GM18517 (cell line): Measurements from ENCODE around the gene HLA-DRB1.
A peak's percentile ranks its signal among the peaks of the same experiment; 100 is the strongest.

Source experiments
- ATAC-seq: cut with Tn5 transposase; IDR thresholded peaks from one replicate; pipeline ENCODE4 v1.9.1; 2021; ENCODE audit warnings: mild to moderate bottlenecking, moderate library complexity; ENCODE audit not compliant: unreplicated experiment

Gene HLA-DRB1

DNA sequence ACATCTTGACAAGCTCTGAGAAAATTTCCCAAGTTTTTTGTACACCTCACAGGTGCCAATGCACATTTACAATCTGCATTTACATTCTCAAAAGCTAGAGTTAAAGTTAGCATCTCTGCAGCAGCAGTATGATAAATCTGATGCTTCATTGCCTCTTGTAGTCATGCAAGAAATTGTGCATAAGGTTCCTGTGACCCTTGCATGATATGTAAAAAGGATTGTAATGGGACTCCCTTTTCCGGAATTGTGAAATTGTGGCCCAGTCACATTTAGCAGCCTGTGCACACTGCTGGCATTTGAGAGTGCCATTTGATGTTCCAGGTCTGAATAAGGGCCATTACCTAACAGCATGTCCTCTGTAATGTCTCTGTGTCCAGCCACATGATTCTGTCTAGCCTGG, 24.1 kb downstream of the HLA-DRB1 start:
- ATAC-seq, result no peak

DNA sequence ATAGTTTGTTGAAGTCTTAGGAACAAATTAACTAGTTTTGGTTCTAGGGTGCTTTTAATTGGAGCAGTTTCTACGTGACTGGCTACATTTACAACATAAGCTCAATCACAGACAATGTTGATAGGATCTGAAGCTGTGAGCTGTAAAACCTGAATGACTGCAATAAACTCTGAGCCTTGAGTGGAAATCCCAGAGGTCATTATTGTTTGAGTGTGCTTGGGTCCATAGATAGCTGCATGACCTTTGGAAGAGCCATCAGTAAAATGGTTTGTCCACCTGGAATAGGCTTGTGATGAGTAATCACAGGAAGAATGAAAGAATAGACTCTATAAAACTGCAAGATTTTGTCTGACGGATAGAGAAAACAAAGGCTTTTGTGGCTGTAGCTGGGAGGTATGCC, 26.7 kb downstream of the HLA-DRB1 start:
- no peak for ATAC-seq

- no peak for ATAC-seq
Measured at GRCh38 chr6:32559747-32560146, 29.9 kb downstream of the HLA-DRB1 start.

DNA sequence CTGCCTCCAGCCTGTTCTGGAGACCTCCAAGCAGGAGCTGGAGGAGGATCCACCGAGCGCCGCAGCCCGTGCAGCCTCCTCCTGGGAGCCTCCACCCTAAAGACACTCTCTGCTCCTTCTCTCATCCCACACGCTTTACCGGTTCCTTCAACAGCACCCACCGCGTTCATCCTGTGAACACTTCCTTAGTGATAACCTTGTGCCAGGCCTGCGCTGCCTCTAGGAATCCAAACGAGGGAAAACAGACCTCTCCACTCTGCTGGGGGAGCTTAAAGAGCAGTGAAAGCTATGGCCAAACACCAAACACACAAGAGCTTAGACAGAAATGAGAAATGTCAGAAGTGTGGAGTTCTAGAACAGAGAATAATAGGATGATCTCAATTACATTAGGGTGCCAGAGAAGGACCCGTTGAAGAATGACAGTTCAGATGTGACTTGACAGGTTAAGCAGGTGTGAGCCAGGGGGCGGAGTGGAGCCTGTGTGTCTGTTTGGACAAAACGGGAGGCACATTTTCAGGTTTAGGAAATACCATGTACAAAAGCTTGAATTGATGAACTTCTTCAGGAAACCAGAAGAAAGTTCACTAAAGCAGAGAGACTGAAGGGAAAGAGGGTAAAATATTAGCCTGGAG, 31.1 kb downstream of the HLA-DRB1 start:
- no peak for ATAC-seq

- ATAC-seq, result no peak
Measured at GRCh38 chr6:32554116-32554965, 35.3 kb downstream of the HLA-DRB1 start.

DNA sequence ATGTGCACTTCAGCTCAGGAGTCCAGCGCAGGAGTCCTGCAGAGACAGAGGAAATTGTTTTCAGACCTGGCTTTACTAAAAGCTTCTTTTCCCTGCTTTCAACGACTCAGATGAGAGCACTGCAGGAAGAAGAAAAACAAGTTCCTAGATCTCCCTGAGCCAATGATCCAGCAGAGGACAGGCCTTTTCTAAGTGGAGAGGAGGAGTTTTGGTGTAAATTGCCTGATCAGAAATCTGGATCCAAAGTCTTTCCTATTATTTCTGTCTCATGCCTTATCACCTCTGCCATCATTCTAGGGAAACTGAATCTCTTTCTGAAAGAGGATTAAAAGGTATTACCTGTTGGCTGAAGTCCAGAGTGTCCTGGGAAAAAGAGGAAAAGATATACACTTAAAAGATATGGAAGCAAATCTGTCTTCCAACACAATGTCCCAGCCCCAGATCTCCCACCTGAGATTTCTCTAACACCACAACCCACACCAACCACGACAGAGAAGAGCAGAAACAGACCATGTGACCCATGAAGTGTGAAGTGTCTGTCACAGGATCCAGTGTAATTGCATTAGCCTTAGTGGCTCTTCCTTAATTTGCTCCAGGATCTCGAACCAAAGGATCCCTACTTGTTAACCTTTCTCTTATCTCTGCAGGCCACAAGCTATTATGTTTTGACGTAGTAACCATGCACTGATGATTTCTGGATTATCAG, 36.5 kb downstream of the HLA-DRB1 start:
- no peak for ATAC-seq

- no peak for ATAC-seq
Measured at GRCh38 chr6:32551410-32551809, 38.2 kb downstream of the HLA-DRB1 start.

DNA sequence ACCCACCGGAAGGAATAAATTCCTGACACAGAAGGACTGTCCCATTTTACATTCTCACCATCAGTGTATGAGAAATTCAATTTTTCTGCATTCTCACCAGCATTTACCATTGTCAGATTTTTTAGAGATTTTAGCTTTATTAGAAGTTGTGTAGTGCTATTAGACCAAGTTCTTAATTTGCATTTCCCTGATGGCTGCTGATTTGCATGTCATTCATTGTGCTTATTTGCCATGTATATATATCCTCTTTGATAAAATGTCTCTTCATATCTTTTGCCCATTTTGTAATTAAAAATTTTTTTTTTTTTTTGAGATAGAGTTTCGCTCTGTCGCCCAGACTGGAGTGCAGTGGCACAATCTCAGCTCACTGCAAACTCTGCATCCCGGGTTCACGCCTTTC, 49.8 kb downstream of the HLA-DRB1 start:
- no peak for ATAC-seq

- ATAC-seq, result peak; percentile 21
Measured at GRCh38 chr6:32530431-32530793, 59.2 kb downstream of the HLA-DRB1 start.

DNA sequence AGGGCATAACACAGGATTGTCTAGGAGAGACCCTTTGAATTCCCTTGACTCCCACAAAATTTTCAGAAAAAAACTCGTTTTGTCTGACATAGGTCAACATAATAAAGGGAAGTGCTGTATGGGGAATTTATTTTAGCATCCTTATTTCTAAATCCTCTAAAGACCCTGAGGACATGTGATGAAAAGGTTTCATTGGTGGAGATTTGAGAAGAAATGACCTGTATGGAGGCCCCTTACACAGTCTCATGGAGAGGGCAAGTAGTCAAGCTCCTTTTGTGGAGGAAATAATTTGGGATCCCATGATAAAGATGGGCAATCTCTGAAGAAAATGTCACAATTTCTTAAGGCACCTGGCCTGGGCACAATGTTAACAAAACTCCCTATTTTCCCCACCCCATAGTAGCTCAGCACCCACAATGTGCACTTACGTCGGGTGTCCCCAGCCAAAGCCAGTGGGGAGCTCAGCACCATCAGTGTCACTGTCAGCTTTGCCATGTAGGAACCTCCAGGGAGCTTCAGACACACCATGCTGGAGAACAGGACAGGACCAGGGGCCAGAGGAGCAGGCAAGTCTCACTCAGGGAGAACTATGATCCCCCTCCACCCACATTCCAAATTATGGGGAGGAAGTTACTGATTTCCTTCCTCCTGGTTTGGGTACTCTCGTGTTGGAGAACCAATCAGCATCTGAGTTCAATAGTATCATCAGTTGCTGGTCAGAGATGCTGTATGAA, 59.8 kb downstream of the HLA-DRB1 start, which contains the start of gene HLA-DRB5:
Gene HLA-DRB5 (minus strand): TSS at position 591 of the 734 bp plus-strand sequence. CDS start 63 bp downstream, at position 528.
- ATAC-seq, result peak; percentile 55
